Osteoblast (primary cell): ENCODE data around the gene INCA1. TPM values are rescaled to one million over a fixed set of nuclear protein-coding genes. Genes with fewer than 3 reads are reported as not detected.

Experiments used
- DNase-seq: peaks from one replicate; pipeline ENCODE4 v3.0.0; 2011; ENCODE audit warnings: low spot score, mixed read lengths; ENCODE audit not compliant: insufficient read length; ENCODE audit errors: missing footprints
- H2AFZ ChIP-seq: 2 replicates; pipeline ENCODE4 v1.6.0; 2011; ENCODE audit warnings: mild to moderate bottlenecking, low read length
- H3K27ac ChIP-seq: 2 replicates; pipeline ENCODE4 v1.5.1; 2011; ENCODE audit warnings: mild to moderate bottlenecking, low read depth, low read length, moderate library complexity
- H3K27me3 ChIP-seq: 2 replicates; pipeline ENCODE4 v1.6.0; 2012; ENCODE audit warnings: mild to moderate bottlenecking, control low read depth, inconsistent platforms, low read length, moderate library complexity; ENCODE audit not compliant: insufficient read depth
- H3K36me3 ChIP-seq: 2 replicates; pipeline ENCODE4 v1.5.1; 2011; ENCODE audit warnings: mild to moderate bottlenecking, low read length, control low read depth, moderate library complexity; ENCODE audit not compliant: insufficient read depth
- H3K4me1 ChIP-seq: 2 replicates; pipeline ENCODE4 v1.5.1; 2011; ENCODE audit warnings: mild to moderate bottlenecking, low read length, control low read depth, moderate library complexity; ENCODE audit not compliant: insufficient read depth
- H3K4me2 ChIP-seq: 2 replicates; pipeline ENCODE4 v1.6.0; 2011; ENCODE audit warnings: mild to moderate bottlenecking, low read length; ENCODE audit not compliant: insufficient read depth
- H3K4me3 ChIP-seq: fragments of 200-600 bp; sonication (generic); 3 replicates; pipeline ENCODE4 v1.5.1; 2012; ENCODE audit warnings: mild to moderate bottlenecking, low read length, inconsistent platforms; ENCODE audit not compliant: insufficient read depth
- H3K79me2 ChIP-seq: 2 replicates; pipeline ENCODE4 v1.6.0; 2012; ENCODE audit warnings: mild to moderate bottlenecking, low read length, control low read depth, inconsistent platforms; ENCODE audit not compliant: insufficient read depth
- H3K9me3 ChIP-seq: 2 replicates; pipeline ENCODE4 v1.5.1; 2011; ENCODE audit warnings: low read depth, low read length, control low read depth
- H4K20me1 ChIP-seq: 2 replicates; pipeline ENCODE4 v1.6.0; 2012; ENCODE audit warnings: mild to moderate bottlenecking, low read length, control low read depth; ENCODE audit not compliant: insufficient read depth
- CTCF ChIP-seq: IDR thresholded peaks from 2 replicates; pipeline ENCODE4 v1.5.1; 2011; ENCODE audit warnings: mild to moderate bottlenecking, low read depth, low read length, moderate library complexity; ENCODE audit errors: extremely low read depth
- total RNA-seq: library from RNA; depleted of rRNA; stranded (reverse); fragments of >200 nt; gene quantifications from 2 replicates; pipeline ENCODE4 v1.2.3, GENCODE V29; 2012

INCA1 gene
- total RNA-seq, 1 donor = 0.36 TPM

- Histone ChIP-seq H3K27me3 (no peaks in the 10 kb centered on the region), H3K27ac (no peak overlapping the region), H3K9me3 (no peaks in the 10 kb centered on the region), H3K4me1 (peaks cover 10% of the 10 kb centered on the region), H3K4me2 (no peak overlapping the region), H4K20me1 (no peaks in the 10 kb centered on the region), H3K4me3 (no peak overlapping the region), H3K36me3 (peaks cover 6% of the 10 kb centered on the region), H2AFZ (no peak overlapping the region), H3K79me2 (no peaks in the 10 kb centered on the region)
- TF ChIP-seq CTCF = no peak
- peak; percentile 3 for DNase-seq
Observed at GRCh38 chr17:5027916-5028315, 30.6 kb upstream of the INCA1 start.

- TF ChIP-seq CTCF = no peak
Observed at GRCh38 chr17:5027299-5027698, 30.0 kb upstream of the INCA1 start.

GRCh38 chr17:5024604-5025003 lies 27.3 kb upstream of the INCA1 start:
- peak; percentile 51 for DNase-seq
- no peak overlapping the region for H3K27ac ChIP-seq
- no peaks in the 10 kb centered on the region for H3K9me3 ChIP-seq
- peaks cover 8% of the 10 kb centered on the region for H3K4me1 ChIP-seq
- H3K4me3 ChIP-seq = no peak overlapping the region
- H4K20me1 ChIP-seq = peaks cover 6% of the 10 kb centered on the region
- peaks cover 36% of the 10 kb centered on the region for H3K36me3 ChIP-seq
- no peak overlapping the region for H3K4me2 ChIP-seq
- H3K27me3 ChIP-seq = no peaks in the 10 kb centered on the region
- no peak overlapping the region for H2AFZ ChIP-seq
- no peaks in the 10 kb centered on the region for H3K79me2 ChIP-seq
- no peak for TF ChIP-seq CTCF

More at GRCh38 chr17:5027299-5027698, 30.0 kb upstream of the INCA1 start:
- Histone ChIP-seq H3K4me1 (peaks cover 10% of the 10 kb centered on the region), H3K27ac (no peak overlapping the region), H3K27me3 (no peaks in the 10 kb centered on the region), H3K36me3 (peaks cover 11% of the 10 kb centered on the region), H3K9me3 (no peaks in the 10 kb centered on the region), H3K4me3 (no peak overlapping the region), H2AFZ (no peak overlapping the region), H3K79me2 (no peaks in the 10 kb centered on the region), H4K20me1 (no peaks in the 10 kb centered on the region), H3K4me2 (no peak overlapping the region)
- DNase-seq = no peak

- peak; percentile 2 for DNase-seq
Observed at GRCh38 chr17:5023588-5024147, 26.3 kb upstream of the INCA1 start.

More at GRCh38 chr17:5023588-5024147, 26.3 kb upstream of the INCA1 start:
- Histone ChIP-seq H3K27me3 (no peaks in the 10 kb centered on the region), H3K4me3 (no peak overlapping the region), H3K79me2 (no peaks in the 10 kb centered on the region), H3K36me3 (peaks cover 44% of the 10 kb centered on the region), H3K27ac (no peak overlapping the region), H3K9me3 (no peaks in the 10 kb centered on the region), H3K4me1 (peaks cover 8% of the 10 kb centered on the region), H2AFZ (no peak overlapping the region), H3K4me2 (no peak overlapping the region), H4K20me1 (peaks cover 9% of the 10 kb centered on the region)
- TF ChIP-seq CTCF = no peak
